ENCODE results near the gene BTBD9. TPM values are rescaled to one million over a fixed set of nuclear protein-coding genes. Genes with fewer than 3 reads are reported as not detected.

BTBD9 gene
- total RNA-seq, 6 experiments from 2014 or later: 4.5 to 7.5 (median 5.7) TPM

- Histone ChIP-seq H3K27ac (peak overlapping the region; percentile 81 to 86 (median 81)), H3K36me3 (no peaks in the 10 kb centered on the region), H3K27me3 (no peaks in the 10 kb centered on the region), H3K4me3 (peak overlapping the region; percentile 95 to 98 (median 96)), H3K9me3 (no peaks in the 10 kb centered on the region), H3K4me1 (peaks cover 0 to 12% (median 5%) of the 10 kb centered on the region in 4 donors)
- peak in 1 of 3 donors; percentile 61 for DNase-seq
- intact Hi-C loops (cut with DNase I): no loop called here
- ATAC-seq: peak; percentile 53 to 70 (median 58)
- TF ChIP-seq POLR2A (IDR thresholded peaks at IDR 0.05) (no peak), CTCF (IDR thresholded peaks at IDR 0.05) (no peak)
- whole genome bisulfite sequencing (ENCODE audit: insufficient coverage, low coverage, low lambda C conversion rate, missing lambda C conversion rate): 13% methylated on average over 6 of the region's 15 CpGs
Observed at GRCh38 chr6:38638941-38639497, 710 bp downstream of the BTBD9 start.

- no peaks in the 10 kb centered on the region for H3K27me3 ChIP-seq
- no peak for DNase-seq
- no peak overlapping the region for H3K27ac ChIP-seq
- no peak for TF ChIP-seq POLR2A (IDR thresholded peaks at IDR 0.05)
- no peak for TF ChIP-seq CTCF (IDR thresholded peaks at IDR 0.05)
- intact Hi-C loops (cut with DNase I): no loop called here
- H3K4me3 ChIP-seq: no peak overlapping the region
- H3K4me1 ChIP-seq: peaks cover 0 to 12% (median 5%) of the 10 kb centered on the region in 4 donors
- 96% methylated on average over 5 of the region's 5 CpGs for WGBS (ENCODE audit: insufficient coverage, low coverage, low lambda C conversion rate, missing lambda C conversion rate)
- no peaks in the 10 kb centered on the region for H3K9me3 ChIP-seq
- no peaks in the 10 kb centered on the region for H3K36me3 ChIP-seq
- no peak for ATAC-seq
Observed at GRCh38 chr6:38637756-38638155, 2.0 kb downstream of the BTBD9 start.

GRCh38 chr6:38636027-38636426, 3.7 kb downstream of the BTBD9 start:
- Histone ChIP-seq H3K27me3 (no peaks in the 10 kb centered on the region), H3K9me3 (no peaks in the 10 kb centered on the region), H3K4me1 (peaks cover 0 to 12% (median 5%) of the 10 kb centered on the region in 4 donors), H3K36me3 (no peaks in the 10 kb centered on the region), H3K4me3 (no peak overlapping the region), H3K27ac (no peak overlapping the region)
- ATAC-seq: no peak
- 36% methylated on average over 1 of the region's 1 CpG for WGBS (ENCODE audit: insufficient coverage, low coverage, low lambda C conversion rate, missing lambda C conversion rate)
- intact Hi-C loops (cut with DNase I): no loop called here
- DNase-seq: no peak
- TF ChIP-seq CTCF (IDR thresholded peaks at IDR 0.05) (no peak), POLR2A (IDR thresholded peaks at IDR 0.05) (no peak)

GRCh38 chr6:38634518-38634917, 5.2 kb downstream of the BTBD9 start:
- intact Hi-C loops (cut with DNase I): no loop called here
- 83% methylated on average over 1 of the region's 1 CpG for WGBS (ENCODE audit: insufficient coverage, low coverage, low lambda C conversion rate, missing lambda C conversion rate)
- TF ChIP-seq CTCF (IDR thresholded peaks at IDR 0.05) (no peak), POLR2A (IDR thresholded peaks at IDR 0.05) (no peak)
- no peak for DNase-seq
- peaks cover 0 to 10% (median 3%) of the 10 kb centered on the region in 4 donors for H3K4me1 ChIP-seq
- H3K36me3 ChIP-seq: no peaks in the 10 kb centered on the region
- no peaks in the 10 kb centered on the region for H3K27me3 ChIP-seq
- no peak overlapping the region for H3K27ac ChIP-seq
- ATAC-seq: peak in 1 of 4 donors; percentile 16
- no peaks in the 10 kb centered on the region for H3K9me3 ChIP-seq
- H3K4me3 ChIP-seq: no peak overlapping the region
